ENCODE results near the gene MYZAP. TPM values are rescaled to one million over a fixed set of nuclear protein-coding genes. Genes with fewer than 3 reads are reported as not detected.

MYZAP gene
- total RNA-seq, 1 donor: not detected

DNA sequence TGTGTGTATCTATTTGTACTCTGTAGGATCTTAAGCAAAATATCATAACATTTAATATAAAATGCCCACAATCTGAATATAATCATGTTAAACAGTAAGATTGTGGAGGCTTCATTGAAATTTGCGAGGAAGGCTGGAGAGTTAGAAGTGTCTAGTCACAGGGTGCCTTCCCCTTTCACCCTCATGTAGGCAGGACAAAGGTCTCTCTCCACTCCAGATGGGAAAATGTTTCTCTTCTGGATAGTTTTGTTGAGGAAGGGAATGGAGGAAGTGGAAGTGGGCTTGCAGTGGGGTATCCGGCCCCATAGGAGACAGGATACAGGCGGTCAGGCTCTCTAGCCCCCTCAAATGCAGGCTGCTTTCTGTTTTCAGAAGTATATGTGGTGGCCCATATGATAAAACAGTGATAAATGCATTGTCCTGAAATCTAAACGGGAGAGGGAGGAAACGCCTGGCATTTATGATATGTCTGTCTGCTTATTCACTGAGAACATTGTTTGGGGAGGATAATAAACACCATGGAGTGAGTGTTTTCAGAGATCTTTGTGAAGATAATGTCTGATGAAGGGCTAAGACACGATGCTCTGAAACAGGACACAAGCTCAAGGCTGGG, 13.3 kb upstream of the MYZAP start:
- TF ChIP-seq, protein P1, sequence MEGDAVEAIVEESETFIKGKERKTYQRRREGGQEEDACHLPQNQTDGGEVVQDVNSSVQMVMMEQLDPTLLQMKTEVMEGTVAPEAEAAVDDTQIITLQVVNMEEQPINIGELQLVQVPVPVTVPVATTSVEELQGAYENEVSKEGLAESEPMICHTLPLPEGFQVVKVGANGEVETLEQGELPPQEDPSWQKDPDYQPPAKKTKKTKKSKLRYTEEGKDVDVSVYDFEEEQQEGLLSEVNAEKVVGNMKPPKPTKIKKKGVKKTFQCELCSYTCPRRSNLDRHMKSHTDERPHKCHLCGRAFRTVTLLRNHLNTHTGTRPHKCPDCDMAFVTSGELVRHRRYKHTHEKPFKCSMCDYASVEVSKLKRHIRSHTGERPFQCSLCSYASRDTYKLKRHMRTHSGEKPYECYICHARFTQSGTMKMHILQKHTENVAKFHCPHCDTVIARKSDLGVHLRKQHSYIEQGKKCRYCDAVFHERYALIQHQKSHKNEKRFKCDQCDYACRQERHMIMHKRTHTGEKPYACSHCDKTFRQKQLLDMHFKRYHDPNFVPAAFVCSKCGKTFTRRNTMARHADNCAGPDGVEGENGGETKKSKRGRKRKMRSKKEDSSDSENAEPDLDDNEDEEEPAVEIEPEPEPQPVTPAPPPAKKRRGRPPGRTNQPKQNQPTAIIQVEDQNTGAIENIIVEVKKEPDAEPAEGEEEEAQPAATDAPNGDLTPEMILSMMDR (IDR thresholded peaks at IDR 0.05; ENCODE audit: insufficient read depth, low read length): no peak
- H3K4me3 ChIP-seq (ENCODE audit: low read depth, low read length): no peak overlapping the region
- DNase-seq (ENCODE audit: low read depth): no peak

DNA sequence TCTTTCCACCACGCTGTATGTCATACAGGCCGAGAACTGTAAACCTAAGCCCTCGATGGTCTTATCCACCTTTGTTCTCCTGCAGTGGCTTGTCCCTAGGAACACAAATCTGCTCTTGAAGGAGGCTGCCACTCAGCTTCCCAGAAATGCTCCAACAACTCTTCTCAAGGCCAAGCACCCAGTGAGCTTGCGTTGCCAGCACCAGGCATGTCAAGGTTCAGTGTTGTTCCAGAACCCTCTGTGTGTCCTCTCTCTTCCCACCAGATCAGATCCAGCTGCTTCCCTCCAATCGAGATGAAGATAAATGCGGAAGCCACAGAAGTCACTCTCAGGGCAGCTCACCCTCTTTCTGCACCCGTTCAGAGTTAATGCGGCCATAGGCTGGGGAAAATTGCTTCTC, 11.3 kb upstream of the MYZAP start:
- TF ChIP-seq, protein P1 (IDR thresholded peaks at IDR 0.05; ENCODE audit: insufficient read depth, low read length): no peak
- no peak overlapping the region for H3K4me3 ChIP-seq (ENCODE audit: low read depth, low read length)
- no peak for DNase-seq (ENCODE audit: low read depth)

DNA sequence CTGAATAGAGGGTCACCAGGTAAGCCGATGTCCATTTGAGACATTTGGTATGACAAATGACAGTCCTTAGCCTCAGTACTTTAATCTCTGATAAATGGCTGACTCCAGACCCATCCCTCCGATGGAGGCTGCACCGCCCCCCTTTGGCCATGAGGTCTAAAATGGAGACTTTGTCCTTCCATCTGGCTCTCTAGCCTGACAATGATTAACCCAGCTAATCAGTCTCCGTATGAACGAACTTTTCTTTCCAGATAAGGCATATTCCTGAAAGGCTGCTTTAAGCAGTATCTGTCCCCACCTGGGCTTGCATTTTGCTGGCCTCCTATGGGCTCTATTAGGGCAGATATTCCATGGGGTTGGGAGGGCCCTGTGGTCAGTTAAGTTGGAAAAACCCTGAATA, 10.8 kb upstream of the MYZAP start:
- TF ChIP-seq, protein P1 (IDR thresholded peaks at IDR 0.05; ENCODE audit: insufficient read depth, low read length): no peak
- DNase-seq (ENCODE audit: low read depth): no peak
- no peak overlapping the region for H3K4me3 ChIP-seq (ENCODE audit: low read depth, low read length)

DNA sequence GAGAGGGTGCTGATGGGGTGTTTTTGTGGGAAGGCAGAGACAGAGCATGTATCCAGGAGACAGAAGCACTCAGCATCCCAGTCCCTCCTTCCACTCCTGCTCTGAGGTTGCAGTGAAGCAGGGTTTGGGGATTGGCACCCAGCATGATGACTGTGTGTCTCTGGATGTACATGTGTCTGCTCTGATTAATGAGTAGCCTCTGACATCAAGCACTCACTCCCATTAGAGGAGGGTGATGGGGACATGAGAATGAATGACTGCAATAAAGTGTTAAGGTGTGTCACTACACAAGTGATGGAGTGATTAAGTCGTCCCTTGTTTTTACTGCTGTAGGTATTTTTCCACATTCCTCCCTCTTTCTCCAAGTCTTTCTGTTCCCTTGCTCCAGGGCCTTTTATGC, 9.6 kb upstream of the MYZAP start:
- DNase-seq (ENCODE audit: low read depth): no peak
- TF ChIP-seq, protein P1 (IDR thresholded peaks at IDR 0.05; ENCODE audit: insufficient read depth, low read length): no peak

DNA sequence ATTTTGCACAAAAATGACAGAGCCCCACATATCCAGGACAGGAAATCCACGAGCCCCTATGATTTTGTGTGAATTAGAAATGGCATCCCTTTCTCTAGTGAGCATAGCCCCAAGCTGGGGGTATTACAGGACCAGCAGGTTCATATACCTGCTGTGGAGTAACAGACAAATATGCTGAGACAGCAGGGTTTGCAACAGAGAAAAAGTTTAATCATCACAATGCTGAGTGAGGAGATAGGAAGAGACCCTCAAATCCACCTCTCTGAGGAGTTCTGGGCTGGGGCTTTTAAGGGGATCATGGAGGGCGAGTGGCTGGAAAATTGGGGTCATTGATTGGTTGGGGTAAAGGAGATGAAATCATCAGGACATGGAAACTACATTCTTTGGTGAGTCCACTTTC, 8.4 kb upstream of the MYZAP start:
- TF ChIP-seq, protein P1 (IDR thresholded peaks at IDR 0.05; ENCODE audit: insufficient read depth, low read length): no peak
- H3K4me3 ChIP-seq (ENCODE audit: low read depth, low read length): no peak overlapping the region

More for the DNA sequence above, 9.6 kb upstream of the MYZAP start:
- no peak overlapping the region for H3K4me3 ChIP-seq (ENCODE audit: low read depth, low read length)

DNA sequence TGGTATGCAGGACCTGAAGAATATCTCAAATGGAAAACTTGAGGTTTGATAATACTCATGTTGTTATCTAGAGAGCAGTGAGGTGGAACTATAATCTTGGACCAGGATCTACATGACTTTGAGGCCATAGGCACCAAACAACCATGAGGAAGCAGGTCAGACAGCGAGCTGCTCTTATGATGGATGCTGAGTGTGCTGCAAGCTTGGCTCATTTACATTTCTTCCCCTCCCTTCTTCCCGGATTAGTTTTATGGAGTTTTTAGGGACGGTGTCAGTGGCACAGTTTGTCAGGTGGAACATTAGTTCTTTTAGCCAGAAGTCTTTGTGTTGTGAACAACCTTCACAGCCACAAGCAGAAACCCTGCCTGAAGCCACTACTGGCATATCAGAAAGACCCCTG, 8.0 kb upstream of the MYZAP start:
- DNase-seq (ENCODE audit: low read depth): no peak
- no peak overlapping the region for H3K4me3 ChIP-seq (ENCODE audit: low read depth, low read length)
- TF ChIP-seq, protein P1 (IDR thresholded peaks at IDR 0.05; ENCODE audit: insufficient read depth, low read length): no peak

More for the DNA sequence above, 8.4 kb upstream of the MYZAP start:
- no peak for DNase-seq (ENCODE audit: low read depth)

All from fibroblast of the aortic adventitia (primary cell).